NB4 (cell line): ENCODE measurements around the gene PRORP.
"Not testable (repeated sequence)": the region's sequence is repeated elsewhere in the genome, so short reads cannot be mapped to it uniquely, and the experiment has no call there.

ENCODE experiments used
- DNase-seq: peaks from one replicate; pipeline ENCODE4 v3.0.0; 2010; ENCODE audit warnings: low read depth
- H3K4me3 ChIP-seq: one replicate; pipeline ENCODE4 v1.5.1; 2011; ENCODE audit warnings: mild to moderate bottlenecking, low read depth, low read length, moderate library complexity
- MAX ChIP-seq: IDR thresholded peaks from 2 replicates; pipeline ENCODE4 v1.6.1; 2011; ENCODE audit warnings: low read depth, low read length
- MYC ChIP-seq: IDR thresholded peaks from 2 replicates; pipeline ENCODE4 v1.6.1; 2011; ENCODE audit warnings: low read depth, low read length
- POLR2A ChIP-seq: IDR thresholded peaks from 2 replicates; pipeline ENCODE4 v1.6.1; 2011; ENCODE audit warnings: mild to moderate bottlenecking; ENCODE audit not compliant: insufficient read length; ENCODE audit errors: extremely low read depth
- TF ChIP-seq, protein P1 (sequence below): IDR thresholded peaks from one replicate; pipeline ENCODE4 v1.5.1; 2012; ENCODE audit warnings: low read depth, low read length

The PRORP gene

DNA sequence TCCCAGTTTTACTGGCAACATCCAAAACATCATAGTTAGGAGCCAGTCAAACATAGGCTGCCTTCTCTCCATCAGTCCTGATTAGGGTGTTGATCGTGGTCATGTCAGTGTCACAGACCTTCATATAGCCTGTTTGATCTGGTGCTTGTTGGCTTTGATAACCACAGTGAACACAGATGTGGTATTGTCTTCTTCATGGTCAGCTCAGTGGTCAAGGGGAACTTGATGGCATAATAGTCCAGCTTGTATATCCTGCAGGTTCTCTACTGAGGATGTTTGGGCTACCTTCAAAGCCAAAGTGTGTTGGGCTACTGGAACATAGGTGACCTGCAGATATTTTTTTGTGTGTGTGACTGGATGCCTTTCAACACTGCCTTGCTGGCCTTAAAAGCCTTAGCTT is 21.7 kb downstream of the PRORP start:
- no peak for DNase-seq
- H3K4me3 ChIP-seq: no peak overlapping the region

GRCh38 chr14:35146711-35147149 is 24.4 kb downstream of the PRORP start:
- DNase-seq: no peak
- no peak for TF ChIP-seq MYC
- no peak for TF ChIP-seq MAX
- no peak for TF ChIP-seq POLR2A
- TF ChIP-seq, protein P1, sequence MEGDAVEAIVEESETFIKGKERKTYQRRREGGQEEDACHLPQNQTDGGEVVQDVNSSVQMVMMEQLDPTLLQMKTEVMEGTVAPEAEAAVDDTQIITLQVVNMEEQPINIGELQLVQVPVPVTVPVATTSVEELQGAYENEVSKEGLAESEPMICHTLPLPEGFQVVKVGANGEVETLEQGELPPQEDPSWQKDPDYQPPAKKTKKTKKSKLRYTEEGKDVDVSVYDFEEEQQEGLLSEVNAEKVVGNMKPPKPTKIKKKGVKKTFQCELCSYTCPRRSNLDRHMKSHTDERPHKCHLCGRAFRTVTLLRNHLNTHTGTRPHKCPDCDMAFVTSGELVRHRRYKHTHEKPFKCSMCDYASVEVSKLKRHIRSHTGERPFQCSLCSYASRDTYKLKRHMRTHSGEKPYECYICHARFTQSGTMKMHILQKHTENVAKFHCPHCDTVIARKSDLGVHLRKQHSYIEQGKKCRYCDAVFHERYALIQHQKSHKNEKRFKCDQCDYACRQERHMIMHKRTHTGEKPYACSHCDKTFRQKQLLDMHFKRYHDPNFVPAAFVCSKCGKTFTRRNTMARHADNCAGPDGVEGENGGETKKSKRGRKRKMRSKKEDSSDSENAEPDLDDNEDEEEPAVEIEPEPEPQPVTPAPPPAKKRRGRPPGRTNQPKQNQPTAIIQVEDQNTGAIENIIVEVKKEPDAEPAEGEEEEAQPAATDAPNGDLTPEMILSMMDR: no peak
- H3K4me3 ChIP-seq: no peak overlapping the region

More for the DNA sequence above, 21.7 kb downstream of the PRORP start:
- TF ChIP-seq MAX (no peak), POLR2A (no peak), MYC (no peak)
- TF ChIP-seq, protein P1: no peak

DNA sequence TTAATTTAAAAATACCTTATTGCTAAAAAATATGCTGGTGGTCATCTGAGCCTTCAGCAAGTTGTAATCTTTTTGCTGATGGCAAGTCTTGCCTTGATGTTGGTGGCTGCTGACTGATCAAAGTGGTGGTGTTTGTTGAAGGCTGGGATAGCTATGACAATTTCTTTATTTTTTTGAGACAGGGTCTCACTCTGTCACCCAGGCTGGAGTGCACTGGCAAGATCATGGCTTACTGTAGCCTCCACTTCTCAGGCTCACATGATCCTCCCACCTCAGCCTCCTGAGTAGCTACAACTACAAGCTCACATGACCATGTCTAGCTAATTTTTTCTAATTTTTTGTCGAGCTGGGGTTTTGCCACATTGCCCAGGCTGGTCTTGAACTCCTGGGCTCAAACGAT is 24.8 kb downstream of the PRORP start:
- H3K4me3 ChIP-seq: no peak overlapping the region
- no peak for TF ChIP-seq POLR2A
- TF ChIP-seq, protein P1: no peak
- TF ChIP-seq MYC: no peak
- no peak for TF ChIP-seq MAX
- no peak for DNase-seq

- no peak for DNase-seq
- H3K4me3 ChIP-seq: no peak overlapping the region
- no peak for TF ChIP-seq MYC
- TF ChIP-seq MAX: no peak
- TF ChIP-seq, protein P1: no peak
- TF ChIP-seq POLR2A: no peak
Measured at GRCh38 chr14:35147711-35148110, 25.4 kb downstream of the PRORP start.

DNA sequence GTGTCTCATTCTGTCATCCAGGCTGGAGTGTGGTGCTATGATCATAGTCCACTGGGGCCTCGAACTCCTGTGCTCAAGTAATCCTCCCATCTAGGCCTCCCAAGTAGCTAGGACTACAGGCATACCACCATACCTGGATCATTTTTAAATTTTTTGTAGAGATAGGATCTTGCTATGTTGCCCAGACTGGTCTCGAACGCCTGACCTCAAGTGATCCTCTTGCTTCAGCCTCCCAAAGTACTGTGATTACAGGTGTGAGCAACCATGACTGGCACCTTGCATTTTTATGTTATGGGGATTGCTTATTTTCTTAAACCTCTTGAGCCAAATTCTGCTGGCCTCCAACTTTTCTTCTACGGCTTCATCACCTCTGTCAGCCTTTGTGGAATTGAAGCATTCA is 26.9 kb downstream of the PRORP start:
- TF ChIP-seq, protein P1: no peak
- no peak for TF ChIP-seq MAX
- TF ChIP-seq POLR2A: no peak
- no peak for TF ChIP-seq MYC
- no peak overlapping the region for H3K4me3 ChIP-seq
- no peak for DNase-seq

- DNase-seq, H3K4me3 ChIP-seq: not testable (repeated sequence)
Measured at GRCh38 chr14:35152531-35152930, 30.2 kb downstream of the PRORP start.
